T1000 (cell line): ENCODE results near the gene SLC25A43.
A peak's percentile ranks its signal among the peaks of the same experiment; 100 is the strongest.
"Not testable (repeated sequence)": the region's sequence is repeated elsewhere in the genome, so short reads cannot be mapped to it uniquely, and the experiment has no call there.

ENCODE experiments used
- DNase-seq: peaks from one replicate; lab custom pipeline; 2025; ENCODE audit warnings: mixed read lengths; lab: John Stamatoyannopoulos, UW

The SLC25A43 gene

GRCh38 chrX:119398974-119399771, at the start of gene SLC25A43:
Gene SLC25A43 (plus strand): TSS chrX:119399336. CDS start chrX:119399404, 68 bp downstream.
- peak; percentile 6 for DNase-seq

- no peak for DNase-seq
Measured at GRCh38 chrX:119359618-119360382, 39.3 kb upstream of the SLC25A43 start.

- not testable (repeated sequence) for DNase-seq
Measured at GRCh38 chrX:119361451-119361850, 37.7 kb upstream of the SLC25A43 start.

- not testable (repeated sequence) for DNase-seq
Measured at GRCh38 chrX:119362074-119362473, 37.1 kb upstream of the SLC25A43 start.

- DNase-seq = no peak
Measured at GRCh38 chrX:119363391-119363790, 35.7 kb upstream of the SLC25A43 start.

GRCh38 chrX:119371861-119372260, 27.3 kb upstream of the SLC25A43 start:
- not testable (repeated sequence) for DNase-seq

GRCh38 chrX:119374736-119375135, 24.4 kb upstream of the SLC25A43 start:
- peak; percentile 0 for DNase-seq

- no peak for DNase-seq
Measured at GRCh38 chrX:119375561-119375960, 23.6 kb upstream of the SLC25A43 start.

GRCh38 chrX:119376312-119376711, 22.8 kb upstream of the SLC25A43 start:
- DNase-seq = no peak

- no peak for DNase-seq
Measured at GRCh38 chrX:119381349-119381944, 17.7 kb upstream of the SLC25A43 start.

GRCh38 chrX:119382606-119383005, 16.5 kb upstream of the SLC25A43 start:
- no peak for DNase-seq

- not testable (repeated sequence) for DNase-seq
Measured at GRCh38 chrX:119386685-119387084, 12.5 kb upstream of the SLC25A43 start.

GRCh38 chrX:119387426-119387825, 11.7 kb upstream of the SLC25A43 start:
- DNase-seq = not testable (repeated sequence)

- no peak for DNase-seq
Measured at GRCh38 chrX:119389214-119389613, 9.9 kb upstream of the SLC25A43 start.

- DNase-seq = no peak
Measured at GRCh38 chrX:119389871-119390501, 9.2 kb upstream of the SLC25A43 start.

GRCh38 chrX:119391279-119391678, 7.9 kb upstream of the SLC25A43 start:
- no peak for DNase-seq

- DNase-seq = no peak
Measured at GRCh38 chrX:119393144-119393543, 6.0 kb upstream of the SLC25A43 start.

- no peak for DNase-seq
Measured at GRCh38 chrX:119398587-119398973, 556 bp upstream of the SLC25A43 start.

- DNase-seq = no peak
Measured at GRCh38 chrX:119399772-119400101, 601 bp downstream of the SLC25A43 start.

GRCh38 chrX:119401569-119401968, 2.4 kb downstream of the SLC25A43 start:
- no peak for DNase-seq

GRCh38 chrX:119402588-119402987, 3.5 kb downstream of the SLC25A43 start:
- DNase-seq = no peak

GRCh38 chrX:119406776-119407175, 7.6 kb downstream of the SLC25A43 start:
- no peak for DNase-seq
